GM18502 (cell line): ENCODE measurements around the gene ENPP6.
"Not testable (repeated sequence)": the region's sequence is repeated elsewhere in the genome, so short reads cannot be mapped to it uniquely, and the experiment has no call there.

Source experiments
- ATAC-seq: cut with Tn5 transposase; IDR thresholded peaks from one replicate; pipeline ENCODE4 v1.9.1; 2021; ENCODE audit warnings: mild to moderate bottlenecking; ENCODE audit not compliant: unreplicated experiment, poor library complexity

The ENPP6 gene

DNA sequence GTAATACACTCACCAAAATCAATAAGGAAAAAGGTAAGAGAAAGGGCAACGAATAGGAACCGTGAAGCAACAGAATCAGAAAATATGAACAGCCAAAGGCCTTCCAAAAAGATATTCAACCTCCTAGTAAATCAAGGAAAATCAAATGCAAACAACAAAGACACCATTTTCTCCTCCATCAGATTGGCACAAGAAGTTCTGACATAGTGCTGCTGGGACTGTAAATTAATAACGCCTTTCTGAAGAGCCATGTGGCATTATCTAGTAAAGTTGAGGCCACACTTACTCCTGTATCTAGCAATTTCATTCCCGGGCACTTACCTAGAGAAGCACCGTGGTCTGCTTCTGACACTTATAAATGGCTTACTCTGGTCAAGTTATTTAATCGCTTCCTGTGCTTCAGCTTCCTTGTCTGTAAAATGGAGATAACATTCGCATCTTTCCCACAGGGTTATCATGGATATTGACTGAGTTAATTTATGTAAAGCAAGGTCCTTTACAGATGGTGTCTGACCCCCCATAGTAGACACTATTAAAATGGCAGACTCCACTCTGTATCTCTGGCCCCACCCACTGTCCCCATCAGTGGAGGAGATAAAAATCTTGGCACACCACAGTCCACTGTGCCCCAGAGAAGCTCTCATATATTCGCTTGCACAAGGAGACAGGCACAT lies 20.5 kb upstream of the ENPP6 start:
- ATAC-seq, result no peak

DNA sequence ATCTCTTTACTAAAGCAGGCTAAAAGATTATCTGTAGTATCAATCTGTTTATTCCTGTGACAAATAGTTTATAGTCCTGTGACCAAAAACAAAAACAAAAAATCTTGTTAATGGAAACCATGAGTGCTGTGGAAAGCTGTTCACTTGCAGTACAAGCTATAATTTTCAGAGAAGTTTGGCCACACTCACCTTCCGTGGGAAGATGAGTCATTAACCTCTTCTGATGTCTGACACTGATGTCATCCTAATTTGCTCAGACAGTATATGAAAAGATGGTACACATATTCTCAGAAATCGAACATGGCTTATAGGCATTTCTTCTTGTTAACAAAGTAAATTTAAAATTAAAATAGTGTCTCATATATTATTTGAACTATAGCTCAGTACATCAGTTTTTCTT lies 19.9 kb upstream of the ENPP6 start:
- no peak for ATAC-seq

DNA sequence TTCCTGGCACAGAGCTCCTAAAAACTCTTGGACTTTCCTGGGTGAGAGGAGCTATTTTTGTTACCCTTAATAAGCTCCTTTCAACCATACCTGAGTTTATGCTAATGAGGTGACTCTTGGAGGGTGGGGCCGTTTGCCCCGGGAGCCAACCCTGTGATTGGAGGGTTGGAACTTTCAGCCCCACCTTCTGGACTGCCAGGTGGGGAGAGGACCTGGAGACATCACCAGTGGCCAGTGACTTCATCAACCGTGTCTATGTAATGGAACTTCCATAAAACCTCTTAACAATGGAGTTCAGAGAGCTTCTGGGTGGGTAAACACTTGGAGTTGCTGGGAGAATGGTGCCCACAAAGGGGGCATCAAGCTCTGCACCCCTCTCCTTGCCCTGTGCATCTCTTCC lies 17.9 kb upstream of the ENPP6 start:
- no peak for ATAC-seq

DNA sequence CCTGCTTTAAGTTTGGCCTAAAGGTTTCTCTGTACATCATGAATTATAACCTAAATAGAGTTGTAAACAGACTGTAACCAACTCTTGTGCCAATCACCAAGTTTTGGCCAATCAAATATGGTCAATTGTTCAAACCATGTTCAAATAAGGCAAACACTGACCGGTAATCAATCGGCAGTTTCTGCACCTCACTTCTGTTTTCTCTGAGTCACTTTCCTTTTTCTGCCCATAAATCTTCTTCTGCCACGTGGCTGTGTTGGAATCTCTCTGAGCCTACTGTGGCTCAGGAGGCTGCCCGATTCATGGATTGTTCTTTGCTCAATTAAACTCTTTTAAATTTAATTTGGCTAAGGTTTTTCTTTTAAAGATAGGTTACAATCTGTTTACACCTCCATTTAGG lies 16.5 kb upstream of the ENPP6 start:
- ATAC-seq, result no peak

DNA sequence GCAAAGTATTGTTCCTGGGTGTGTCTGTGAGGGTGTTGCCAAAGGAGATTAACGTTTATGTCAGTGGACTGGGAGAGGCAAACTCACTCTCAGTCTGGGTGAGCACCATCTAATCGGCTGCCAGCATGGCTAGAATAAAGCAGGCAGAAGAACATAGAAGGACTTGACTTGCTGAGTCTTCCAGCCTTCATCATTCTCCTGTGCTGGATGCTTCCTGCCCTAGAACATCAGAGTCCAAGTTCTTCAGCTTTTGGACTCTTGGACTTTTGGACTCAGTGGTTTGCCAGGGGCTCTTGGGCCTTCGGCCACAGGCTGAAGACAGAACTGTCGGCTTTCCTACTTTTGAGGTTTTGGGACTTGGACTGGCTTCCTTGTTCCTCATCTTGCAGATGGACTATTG lies 15.3 kb upstream of the ENPP6 start:
- no peak for ATAC-seq

DNA sequence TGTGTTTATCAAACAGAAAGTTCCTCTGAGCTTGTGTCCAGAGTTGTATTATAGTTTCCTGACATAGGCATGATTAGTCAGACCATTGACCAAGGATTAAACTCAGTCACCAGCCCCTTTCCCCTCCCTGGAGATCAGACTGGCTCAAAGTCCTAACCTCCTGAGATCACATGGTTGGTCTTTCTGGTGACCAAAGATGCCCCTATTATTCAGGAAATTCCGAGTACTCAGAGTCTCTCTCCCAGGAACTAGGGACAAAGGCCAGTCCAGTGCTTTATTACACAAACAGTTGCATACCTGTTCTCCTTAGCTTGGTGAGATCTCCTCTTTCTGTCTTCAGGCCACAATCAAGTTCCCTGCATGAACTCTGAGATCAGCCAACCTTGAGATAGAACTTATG lies 14.5 kb upstream of the ENPP6 start:
- ATAC-seq, result no peak

DNA sequence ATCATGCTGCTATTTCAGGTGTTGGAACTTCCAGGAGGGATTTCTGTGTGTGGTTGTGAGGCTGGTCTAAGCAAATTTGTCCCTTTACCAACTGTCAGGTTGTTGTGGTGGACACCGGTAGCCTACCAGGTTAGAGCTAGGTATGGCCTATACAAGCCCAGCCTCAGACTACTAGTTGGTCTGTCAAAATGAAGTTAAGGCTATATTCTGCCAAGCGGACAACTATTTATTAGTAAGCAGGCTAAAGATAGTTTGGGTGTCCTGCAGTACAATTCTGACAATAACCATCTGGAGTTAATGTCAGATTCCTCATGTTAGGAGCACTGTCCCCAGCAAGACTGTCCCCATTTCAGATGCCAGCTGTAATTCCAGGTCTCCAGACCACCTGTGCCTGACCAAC lies 13.9 kb upstream of the ENPP6 start:
- no peak for ATAC-seq

DNA sequence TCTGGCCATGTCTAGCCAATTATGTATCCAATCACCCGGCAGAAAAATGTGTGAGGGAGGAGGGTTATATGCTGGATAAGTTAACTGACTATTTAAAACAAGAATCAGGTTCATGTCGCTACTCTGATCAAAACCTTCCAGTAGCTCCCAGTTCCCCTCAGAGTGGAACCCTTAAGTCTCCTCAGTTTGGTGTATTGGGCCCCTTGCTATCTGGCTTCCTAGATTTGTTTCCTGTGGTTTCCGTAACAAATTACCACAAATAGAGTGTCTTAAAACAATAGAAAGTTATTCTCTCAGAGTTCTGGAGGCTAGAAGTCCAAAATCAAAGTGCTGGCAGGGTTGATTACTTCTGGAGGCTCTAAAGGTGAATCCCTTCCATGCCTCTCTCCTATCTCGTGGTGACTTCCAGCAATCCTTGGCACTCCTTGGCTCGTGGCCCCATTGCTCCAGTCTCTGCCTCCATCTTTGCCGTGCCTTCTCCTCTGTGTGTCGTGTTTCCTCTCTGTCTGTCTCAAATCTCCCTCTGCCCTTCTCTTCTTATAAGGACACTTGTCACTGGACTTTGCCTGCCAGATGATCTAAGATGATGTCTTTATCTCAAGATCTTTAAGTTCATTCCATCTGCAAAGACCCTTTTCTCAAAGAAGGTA lies 10.5 kb upstream of the ENPP6 start:
- no peak for ATAC-seq

DNA sequence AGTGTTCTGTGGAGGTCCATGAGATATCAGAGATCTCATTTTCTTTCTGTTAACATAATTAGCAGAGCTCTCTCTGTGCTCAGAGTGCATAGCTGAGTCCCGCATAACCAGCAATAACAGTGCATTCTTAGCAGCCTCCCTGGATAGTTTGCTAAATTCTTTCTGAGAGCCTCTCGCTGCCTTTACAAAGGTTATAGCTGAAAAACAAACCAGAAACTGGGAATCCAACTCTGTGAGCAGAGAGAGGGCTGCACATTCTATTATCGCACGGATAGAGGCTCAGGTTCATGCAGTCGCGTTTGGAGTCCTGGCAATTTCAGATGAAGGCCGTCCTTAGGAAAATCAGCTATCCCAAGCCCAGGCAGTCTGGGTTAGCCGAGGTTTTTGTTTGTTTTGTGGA lies 1.2 kb downstream of the ENPP6 start:
- ATAC-seq, result no peak

DNA sequence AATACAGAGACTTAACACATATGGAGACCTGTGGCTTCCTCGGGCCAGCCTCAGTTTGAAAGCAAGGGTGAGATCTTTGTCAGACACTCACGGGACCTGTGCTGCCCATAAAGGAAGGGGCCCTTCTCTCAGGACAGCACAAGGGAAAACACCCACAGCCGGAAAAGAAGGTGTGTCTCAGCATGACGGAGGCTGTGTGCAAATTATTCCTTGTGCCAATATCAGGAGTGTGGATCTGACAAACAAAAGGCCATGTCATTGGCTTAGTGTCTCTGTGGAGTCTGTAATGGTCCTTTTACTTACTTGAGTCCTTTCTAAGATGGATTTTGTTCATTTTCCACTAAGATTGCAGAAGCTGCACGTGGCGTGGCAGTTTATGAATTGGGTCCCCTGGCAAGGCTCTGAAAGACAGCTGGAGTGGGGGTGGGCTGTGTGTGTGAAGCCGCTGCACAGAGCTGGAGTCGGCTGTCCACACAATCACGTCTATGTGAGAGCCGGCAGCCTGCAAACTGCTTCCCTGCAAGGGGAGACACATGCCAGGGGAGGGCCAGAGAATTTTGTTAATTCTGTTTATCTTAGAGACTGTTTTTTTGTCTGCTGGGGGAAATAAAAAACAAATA lies 1.9 kb downstream of the ENPP6 start:
- no peak for ATAC-seq

DNA sequence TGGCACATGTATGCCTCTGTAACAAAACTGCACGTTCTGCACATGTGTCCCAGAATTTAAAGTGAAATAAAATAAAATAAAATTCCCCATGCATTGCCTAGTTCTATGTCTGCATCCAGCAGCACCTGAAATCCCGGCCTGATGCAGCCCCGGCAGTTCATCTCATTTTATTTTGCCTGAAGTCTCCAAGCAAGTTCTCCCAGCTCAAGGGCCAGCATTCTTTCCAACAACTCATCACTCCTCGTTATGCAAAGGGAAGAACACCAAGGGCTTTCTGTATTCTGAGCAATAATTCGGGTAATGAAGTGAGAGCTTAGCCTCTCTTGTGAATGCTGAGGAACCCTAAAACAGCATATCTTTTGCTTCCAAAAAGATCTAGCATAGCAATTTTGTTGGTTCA lies 2.7 kb downstream of the ENPP6 start:
- ATAC-seq, result no peak

DNA sequence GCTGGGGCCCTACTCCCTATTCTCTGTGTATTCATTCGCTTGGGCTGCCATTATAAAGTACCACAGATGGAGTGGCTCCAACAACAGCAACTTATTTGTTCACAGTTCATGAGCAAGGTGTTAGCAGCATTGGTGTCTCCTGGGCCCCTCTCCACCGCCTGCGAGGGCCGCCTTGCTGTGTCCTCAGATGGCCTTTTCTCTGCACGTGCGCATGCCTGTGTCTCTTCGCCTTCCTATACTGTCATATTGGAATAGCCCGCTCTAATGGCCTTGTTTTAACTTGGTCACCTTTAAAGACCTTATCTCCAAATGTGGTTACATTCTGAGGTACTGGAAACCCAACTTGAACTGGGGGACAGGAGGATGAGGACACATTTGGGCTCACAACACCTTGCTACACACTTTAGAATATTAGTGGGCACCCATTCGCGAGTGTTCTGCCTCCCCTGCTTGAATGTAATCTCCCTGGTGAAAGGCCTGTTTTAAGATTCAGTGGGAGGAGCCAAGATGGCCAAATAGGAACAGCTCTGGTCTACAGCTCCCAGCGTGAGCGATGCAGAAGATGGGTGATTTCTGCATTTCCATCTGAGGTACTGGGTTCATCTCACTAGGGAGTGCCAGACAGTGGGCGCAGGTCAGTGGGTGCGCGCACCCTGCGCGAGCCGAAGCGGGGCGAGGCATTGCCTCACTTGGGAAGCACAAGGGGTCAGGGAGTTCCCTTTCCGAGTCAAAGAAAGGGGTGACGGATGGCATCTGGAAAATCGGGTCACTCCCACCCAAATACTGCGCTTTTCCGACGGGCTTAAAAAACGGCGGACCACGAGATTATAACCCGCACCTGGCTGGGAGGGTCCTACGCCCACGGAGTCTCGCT lies 9.7 kb downstream of the ENPP6 start:
- not testable (repeated sequence) for ATAC-seq

DNA sequence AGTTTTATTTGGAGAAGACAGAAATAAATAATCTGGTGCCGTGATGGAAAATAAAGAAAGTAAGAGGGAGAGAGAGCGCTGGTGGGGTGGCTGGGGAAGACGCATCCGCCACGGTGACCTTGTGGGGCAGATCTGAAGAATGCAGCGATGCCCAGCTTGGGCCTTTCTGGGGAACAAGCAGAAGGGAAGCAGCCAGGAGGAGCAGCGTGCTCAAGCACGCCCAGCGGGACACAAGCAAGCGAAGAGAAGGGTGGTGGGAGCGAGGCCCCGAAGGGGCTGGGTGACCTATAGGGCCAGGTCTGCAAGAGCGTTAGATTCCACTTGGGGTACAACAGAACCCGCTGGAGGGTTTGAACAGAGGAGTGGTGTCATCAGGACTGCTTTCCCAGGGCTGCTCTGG lies 12.4 kb downstream of the ENPP6 start:
- ATAC-seq, result no peak

DNA sequence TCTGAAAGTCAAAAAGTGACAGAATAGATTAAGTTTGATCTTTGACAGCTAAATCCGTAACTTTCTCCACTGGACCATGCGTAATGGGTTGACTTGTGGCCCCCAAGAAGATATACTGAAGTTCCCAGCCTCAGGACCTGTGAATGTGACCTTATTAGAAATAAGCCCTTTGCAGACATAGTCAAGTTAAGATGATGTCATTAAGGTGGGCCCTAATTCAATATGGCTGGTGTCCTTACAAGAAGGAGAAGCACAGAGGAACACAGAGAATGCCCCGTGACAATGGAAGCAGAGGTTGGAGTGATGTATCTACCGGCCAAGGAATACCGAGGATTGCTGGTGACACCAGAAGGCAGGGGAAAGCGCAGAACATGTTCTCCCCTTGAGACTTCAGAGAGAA lies 14.4 kb downstream of the ENPP6 start:
- ATAC-seq, result no peak

DNA sequence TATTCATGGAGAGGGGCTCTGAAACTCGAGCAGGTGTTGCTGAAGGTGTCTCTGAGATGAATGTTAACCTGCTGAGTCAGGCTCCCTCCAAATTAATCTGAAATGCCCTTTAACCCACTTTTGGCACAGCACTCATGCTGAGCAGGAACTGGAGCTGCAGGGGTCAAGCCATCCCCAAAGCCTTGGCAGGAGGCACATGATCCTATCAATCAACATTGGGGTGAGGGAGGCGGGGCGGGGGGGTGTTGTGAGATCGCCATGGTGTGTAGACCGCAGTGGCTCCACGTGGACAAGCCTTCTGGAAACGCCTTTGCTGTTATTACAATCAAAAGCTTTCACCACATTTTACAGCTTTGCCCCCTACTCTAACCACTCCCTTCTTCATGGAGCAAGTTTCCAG lies 16.5 kb downstream of the ENPP6 start:
- ATAC-seq, result no peak

DNA sequence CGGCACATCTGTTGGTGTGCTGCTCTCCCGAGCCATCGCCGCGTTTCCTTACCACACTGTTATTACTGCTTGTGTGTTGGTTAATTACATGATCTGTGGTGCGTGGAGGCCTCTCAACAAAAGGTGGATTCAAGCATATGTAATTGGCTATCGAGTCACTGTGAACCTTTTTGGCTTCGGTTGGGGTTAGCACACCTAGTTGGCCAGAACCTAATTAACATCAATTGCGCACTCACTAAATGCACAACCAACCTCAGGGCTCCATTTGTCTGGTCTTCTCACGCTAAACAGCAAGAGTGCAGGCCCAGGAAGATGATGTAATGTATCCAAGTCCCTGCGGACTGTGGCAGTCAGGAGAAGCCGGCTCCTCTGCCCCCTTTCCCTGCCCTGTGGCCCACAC lies 17.4 kb downstream of the ENPP6 start:
- ATAC-seq, result no peak

DNA sequence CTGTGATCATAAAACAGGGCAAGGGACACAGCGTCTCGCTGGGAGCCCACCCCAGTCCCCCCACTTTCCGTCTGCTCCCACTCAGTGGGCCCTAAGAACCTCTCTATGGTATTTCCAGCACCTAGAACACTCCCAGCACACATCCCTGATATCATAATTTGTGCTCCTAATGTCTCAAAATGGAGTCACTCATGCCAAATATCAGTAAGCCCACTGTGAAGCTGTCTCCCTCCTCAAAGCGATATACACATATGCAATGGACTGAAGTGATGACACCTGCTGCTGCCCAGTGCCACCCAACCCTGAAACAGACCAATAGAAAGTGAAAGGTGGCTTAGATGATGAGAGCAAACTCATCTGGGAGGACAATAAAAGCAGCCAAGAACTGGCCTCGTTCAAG lies 17.9 kb downstream of the ENPP6 start:
- ATAC-seq, result no peak

DNA sequence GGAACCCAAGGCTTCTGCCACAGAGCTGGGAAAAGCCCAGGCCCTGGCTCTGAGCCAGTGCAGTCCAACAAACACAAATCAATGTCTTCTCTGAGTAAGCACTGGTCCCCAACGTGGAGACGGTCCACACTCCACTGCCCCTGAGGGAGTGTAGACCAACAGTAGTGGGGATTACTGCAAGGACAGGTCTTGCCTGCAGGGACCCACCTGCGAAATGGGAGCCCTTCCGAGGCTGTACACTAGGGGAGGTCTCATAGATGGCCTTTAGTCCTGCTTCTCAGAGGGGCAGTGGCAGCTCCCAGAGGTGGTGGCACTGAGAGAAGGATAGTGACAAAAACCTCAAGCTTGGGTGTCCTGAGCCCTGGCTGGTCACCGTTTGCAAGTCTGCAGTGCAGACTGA lies 19.5 kb downstream of the ENPP6 start:
- ATAC-seq, result no peak

DNA sequence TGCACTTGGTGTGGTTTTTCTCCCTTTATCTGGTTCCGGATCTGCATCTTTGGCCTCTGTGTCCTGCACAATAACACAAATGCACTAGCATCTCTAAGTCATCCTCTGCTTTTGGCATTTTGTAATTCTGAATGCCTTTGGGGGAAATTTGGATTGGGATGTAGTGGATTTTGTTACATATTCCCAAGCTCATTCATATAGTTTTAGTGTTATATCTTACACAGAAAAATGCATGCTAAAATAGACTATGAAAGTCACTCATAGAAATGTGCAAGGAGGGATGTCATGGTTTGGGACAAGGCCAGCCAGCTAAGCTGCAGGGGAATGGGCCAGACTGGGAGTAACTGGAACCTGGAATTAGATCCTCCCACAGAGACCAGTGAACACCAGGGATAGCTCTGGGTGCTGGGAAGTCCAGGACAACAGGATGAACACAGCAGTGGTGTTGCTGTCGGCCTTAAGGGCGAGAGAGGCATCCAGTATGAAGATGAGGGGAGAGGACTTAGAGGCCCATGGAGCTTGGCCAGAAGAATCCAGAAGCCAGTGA lies 20.1 kb downstream of the ENPP6 start:
- no peak for ATAC-seq

DNA sequence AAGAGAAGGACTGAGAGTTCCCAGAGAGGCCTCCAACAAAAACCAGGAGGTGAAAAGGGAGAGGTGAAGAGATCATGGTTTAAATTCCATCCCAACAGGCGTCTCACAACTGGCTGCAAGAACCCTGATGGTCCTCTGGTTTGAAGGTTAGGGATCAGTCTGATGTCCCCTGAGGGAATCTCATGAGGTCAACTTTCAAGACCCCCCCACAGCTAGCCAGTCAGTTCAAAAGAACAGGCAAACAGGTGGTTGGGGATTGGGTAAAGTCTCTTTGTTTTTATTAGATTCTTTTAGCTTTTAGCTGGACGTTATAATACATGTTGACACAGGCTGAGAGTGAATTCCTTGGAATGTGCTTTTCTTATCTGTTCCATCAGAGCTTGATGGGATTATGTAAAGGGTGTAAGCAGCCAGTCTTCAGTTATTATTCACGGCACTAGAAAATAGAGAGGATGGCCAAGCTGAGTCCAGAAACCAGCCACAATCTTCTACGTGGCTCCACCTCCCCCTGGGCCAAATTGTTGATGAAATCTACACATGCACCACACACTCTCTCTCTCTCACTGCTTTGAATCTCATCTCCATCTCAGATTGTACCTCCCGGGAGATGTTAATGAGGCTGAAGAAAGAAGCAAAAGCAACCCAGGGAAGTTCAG lies 20.8 kb downstream of the ENPP6 start:
- ATAC-seq, result no peak
